GM12878 (cell line): ENCODE results near the gene KANK4. TPM values are rescaled to one million over a fixed set of nuclear protein-coding genes. Genes with fewer than 3 reads are reported as not detected.

ENCODE experiments used
- ATAC-seq: fragments of 200-7000 bp; cut with Tn5 transposase; 3 replicates; pipeline ENCODE4 v1.9.1; 2020; ENCODE audit warnings: mild to moderate bottlenecking, moderate library complexity
- BruUV-seq: library from RNA; stranded (reverse); fragments of 400-500 nt; replicated peaks from 2 replicates; lab custom pipeline; 2021; lab: Mats Ljungman, UMichigan
- CTCF ChIA-PET: fragments of 300-600 bp; sonication (Branson Sonifier 250); formaldehyde crosslinking; extraction: SDS; loops from one replicate; lab custom pipeline; 2021; ENCODE audit warnings: inconsistent platforms; lab: Yijun Ruan, JAX
- POLR2A ChIA-PET: fragments of 350-600 bp; formaldehyde crosslinking; extraction: SDS; loops from one replicate; lab custom pipeline; 2021; ENCODE audit warnings: inconsistent platforms; lab: Charles Lee
- RAD21 ChIA-PET: fragments of 300-600 bp; sonication (Branson Sonifier 250); formaldehyde crosslinking; loops from one replicate; lab custom pipeline; 2023; ENCODE audit warnings: antibody characterized with exemption; ENCODE audit not compliant: unreplicated experiment; lab: Charles Lee
- SMC1A ChIA-PET: fragments of 300-600 bp; sonication (Branson Sonifier 250); formaldehyde crosslinking; loops from one replicate; lab custom pipeline; 2023; ENCODE audit not compliant: unreplicated experiment, uncharacterized antibody; lab: Charles Lee
- DNase-seq: peaks from one replicate; pipeline ENCODE4 v3.0.0-alpha.2; 2011; ENCODE audit warnings: low read depth, low spot score
- FAIRE-seq: peaks from 3 replicates; lab custom pipeline; 2011; peaks lifted over from hg19 to GRCh38; lab: Jason Lieb, UNC
- H2AFZ ChIP-seq: 2 replicates; pipeline ENCODE4 v1.6.0; 2011; ENCODE audit warnings: low read depth, low read length, control low read depth; ENCODE audit not compliant: control insufficient read depth
- H3K27ac ChIP-seq: 2 replicates; pipeline ENCODE4 v1.5.1; 2011; ENCODE audit warnings: control low read depth; ENCODE audit not compliant: control insufficient read depth, insufficient read depth
- H3K27me3 ChIP-seq, 2 experiments: replicated peaks in 1 of 2; 2 replicates each; pipeline versions ENCODE4 v1.6.0 to v1.6.1; 2011; ENCODE audit warnings: low read length in 1 of 2; ENCODE audit not compliant: control insufficient read depth in 2 of 2, insufficient read depth in 2 of 2
- H3K36me3 ChIP-seq, 2 experiments: 2 replicates each; pipeline ENCODE4 v1.5.1; 2011; ENCODE audit warnings: low read length in 1 of 2; ENCODE audit not compliant: control insufficient read depth in 2 of 2, insufficient read depth in 2 of 2
- H3K4me1 ChIP-seq: 2 replicates; pipeline ENCODE4 v1.6.1; 2011; ENCODE audit warnings: mild to moderate bottlenecking, low read length, moderate library complexity, mixed read lengths; ENCODE audit not compliant: control insufficient read depth, insufficient read depth
- H3K4me2 ChIP-seq: 2 replicates; pipeline ENCODE4 v1.6.0; 2011; ENCODE audit warnings: control low read depth; ENCODE audit not compliant: control insufficient read depth, insufficient read depth
- H3K4me3 ChIP-seq: fragments of 200-600 bp; sonication (generic); 2 replicates; pipeline ENCODE4 v1.5.1; 2016
- H3K79me2 ChIP-seq: 2 replicates; pipeline ENCODE4 v1.6.0; 2011; ENCODE audit warnings: low read length; ENCODE audit not compliant: control insufficient read depth, insufficient read depth
- H3K9ac ChIP-seq: 2 replicates; pipeline ENCODE4 v1.8.0; 2011; ENCODE audit warnings: low read length, control low read depth, mixed read lengths; ENCODE audit not compliant: control insufficient read depth, insufficient read depth
- H3K9me3 ChIP-seq: replicated peaks from 3 replicates; pipeline ENCODE4 v1.5.1; 2011; ENCODE audit warnings: mild to moderate bottlenecking, low read length; ENCODE audit not compliant: control insufficient read depth, insufficient read depth
- H4K20me1 ChIP-seq: 2 replicates; pipeline ENCODE4 v1.6.0; 2011; ENCODE audit not compliant: control insufficient read depth, insufficient read depth
- ATF7 ChIP-seq: fragments of 450-650 bp; IDR thresholded peaks from 2 replicates; pipeline ENCODE4 v1.6.1; 2016; ENCODE audit warnings: low read depth, mild to moderate bottlenecking
- BCL11A ChIP-seq: IDR thresholded peaks from 2 replicates; pipeline ENCODE4 v1.6.1; 2011; ENCODE audit warnings: low read depth, low read length
- FOXM1 ChIP-seq: IDR thresholded peaks from 2 replicates; pipeline ENCODE4 v1.6.1; 2012; ENCODE audit warnings: low read depth, mild to moderate bottlenecking, inconsistent platforms, low read length, moderate library complexity
- HDGF ChIP-seq: fragments of 450-650 bp; IDR thresholded peaks from 2 replicates; pipeline ENCODE4 v1.6.1; 2016; ENCODE audit warnings: antibody characterized with exemption
- KDM1A ChIP-seq: fragments of 200-600 bp; sonication (generic); IDR thresholded peaks from 2 replicates; pipeline ENCODE4 v1.6.1; 2016; ENCODE audit warnings: borderline replicate concordance
- MEF2B ChIP-seq: fragments of 450-650 bp; IDR thresholded peaks from 2 replicates; pipeline ENCODE4 v1.6.1; 2018; ENCODE audit warnings: mild to moderate bottlenecking, moderate library complexity; ENCODE audit not compliant: partially characterized antibody, poor library complexity, severe bottlenecking
- NBN ChIP-seq: fragments of 450-650 bp; IDR thresholded peaks from 2 replicates; pipeline ENCODE4 v1.6.1; 2016
- NRF1 ChIP-seq: conservative IDR thresholded peaks from 2 replicates; pipeline ENCODE4 v1.6.1; 2011; ENCODE audit warnings: mild to moderate bottlenecking, low read depth, low read length, improper control_type of control experiment
- POLR2A ChIP-seq: IDR thresholded peaks from 2 replicates; pipeline ENCODE4 v1.6.1; 2011; ENCODE audit warnings: low read depth, mild to moderate bottlenecking, low read length
- POU2F2 ChIP-seq: IDR thresholded peaks from 3 replicates; pipeline ENCODE4 v1.6.1; 2011; ENCODE audit warnings: low read depth, mild to moderate bottlenecking, low read length, borderline replicate concordance
- RELA ChIP-seq: fragments of 450-650 bp; IDR thresholded peaks from 2 replicates; pipeline ENCODE4 v1.8.0; 2014; ENCODE audit warnings: borderline replicate concordance; ENCODE audit not compliant: partially characterized antibody
- SP1 ChIP-seq: IDR thresholded peaks from one replicate; pipeline ENCODE4 v1.6.1; 2011; ENCODE audit warnings: low read depth, low read length
- STAT1 ChIP-seq: fragments of 450-650 bp; conservative IDR thresholded peaks from 2 replicates; pipeline ENCODE4 v1.6.1; 2014; ENCODE audit warnings: antibody characterized with exemption, mild to moderate bottlenecking
- TBL1XR1 ChIP-seq: IDR thresholded peaks from 2 replicates; pipeline ENCODE4 v1.6.1; 2012; ENCODE audit warnings: low read depth, low read length, improper control_type of control experiment
- USF1 ChIP-seq: IDR thresholded peaks from 2 replicates; pipeline ENCODE4 v1.6.1; 2011; ENCODE audit warnings: borderline replicate concordance, low read depth, mild to moderate bottlenecking, moderate library complexity, mixed read lengths, low read length; ENCODE audit not compliant: insufficient read depth; ENCODE audit errors: extremely low read length
- YBX1 ChIP-seq: fragments of 450-650 bp; IDR thresholded peaks from 2 replicates; pipeline ENCODE4 v1.6.1; 2016; ENCODE audit warnings: antibody characterized with exemption
- ZNF592 ChIP-seq: fragments of 450-650 bp; IDR thresholded peaks from 2 replicates; pipeline ENCODE4 v1.6.1; 2017; ENCODE audit warnings: mild to moderate bottlenecking, moderate library complexity
- ZNF622 ChIP-seq: fragments of 450-650 bp; IDR thresholded peaks from 2 replicates; pipeline ENCODE4 v1.6.1; 2017; ENCODE audit warnings: mild to moderate bottlenecking, inconsistent platforms
- WGBS: methylation state at CpG from one replicate; pipeline ENCODE4 v1.1.6; 2016; ENCODE audit warnings: low lambda C conversion rate; ENCODE audit not compliant: insufficient replicate concordance, insufficient coverage; ENCODE audit errors: missing lambda C conversion rate; 5-methylcytosine and 5-hydroxymethylcytosine counted together
- in situ Hi-C: fragments of 300-500 bp; cut with MboI; formaldehyde crosslinking; loops from 9 replicates; pipeline ENCODE4 v1.14.3; 2018; ENCODE audit warnings: mixed read lengths
- intact Hi-C: fragments of 100-400 bp; cut with micrococcal nuclease; formaldehyde crosslinking; loops from one replicate; pipeline ENCODE4 v1.14.2; 2022; ENCODE audit not compliant: unreplicated experiment
- polyA plus RNA-seq, 11 experiments: library from polyadenylated mRNA; depleted of rRNA in 4 of 11; unstranded in 6 of 11; stranded (reverse) in 5 of 11; fragments of >200 nt; fragmentation: Nextera tagmentation in 4 of 11; fragmentation: Illumina TruSeq in 1 of 11; extraction: Ambion mirVana in 4 of 11; extraction: Trizol in 1 of 11; gene quantifications; 1 replicate in 1 of 11; 2 replicates in 10 of 11; pipeline versions ENCODE4 v1.2.1 to v1.2.3, GENCODE V29; 2011 to 2016; ENCODE audit warnings: inconsistent platforms in 2 of 11, missing spikeins in 2 of 11, low read depth in 1 of 11
- total RNA-seq, 4 experiments: library from RNA; depleted of rRNA in 3 of 4; stranded (reverse); fragments of >200 nt in 3 of 4; fragmentation: Illumina TruSeq in 1 of 4; extraction: Trizol in 1 of 4; gene quantifications; 2 replicates each; pipeline versions ENCODE4 v1.2.1 to v1.2.3, GENCODE V29; 2013 to 2021

KANK4 gene
- total and polyA plus RNA-seq, 10 of the 15 experiments (the other 5 are each of a cell fraction or from before 2014, with no cell fraction given) = not detected

DNA sequence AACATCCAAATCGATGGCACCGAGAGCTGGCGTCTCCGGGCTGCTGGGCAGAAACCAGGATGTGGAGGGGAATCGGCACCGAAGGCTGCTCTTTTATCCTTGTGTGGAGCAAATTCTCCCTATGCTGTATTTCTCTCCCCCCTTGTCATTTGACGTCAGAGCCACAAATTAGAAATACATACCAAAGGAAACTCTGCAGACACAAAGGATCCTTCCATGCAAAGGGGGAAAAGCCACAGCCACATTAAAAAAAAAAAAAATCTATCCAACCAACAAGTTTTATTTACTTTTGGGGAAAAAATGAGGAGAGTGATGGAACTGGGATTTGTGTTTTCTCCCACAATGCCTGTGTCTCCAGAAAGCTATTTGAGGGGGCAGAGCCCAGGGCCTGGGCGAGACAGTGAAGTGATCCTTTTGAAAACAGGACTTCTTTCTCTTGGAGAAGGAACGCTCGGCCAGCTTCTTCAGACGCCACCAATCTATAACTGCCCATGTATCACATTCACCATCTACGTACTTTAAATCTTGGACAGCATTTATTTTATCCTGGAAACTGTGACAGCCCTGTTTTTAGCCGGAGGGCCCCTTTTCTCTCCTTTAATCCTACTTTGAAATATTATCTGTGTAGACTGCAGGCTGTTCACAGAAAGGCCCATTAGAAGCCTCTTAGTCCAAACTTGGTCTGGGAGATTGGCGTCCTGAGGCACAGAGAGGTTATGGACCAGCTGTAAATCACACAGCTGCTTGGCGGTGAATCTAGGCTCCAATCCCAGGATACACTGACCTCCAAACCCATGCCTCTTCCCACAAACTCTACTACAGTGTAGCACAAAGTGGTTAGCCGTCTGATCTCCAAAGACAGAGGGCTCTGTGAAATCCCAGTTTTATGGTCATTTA is 4.5 kb downstream of the KANK4 start:
- RAD21 ChIA-PET = no interaction called here

More for the DNA sequence above, 4.5 kb downstream of the KANK4 start:
- WGBS = 41% methylated on average over 16 of the region's 16 CpGs
- H2AFZ ChIP-seq = no peak overlapping the region
- H3K4me2 ChIP-seq = no peak overlapping the region
- CTCF ChIA-PET = no interaction called here
- no peak overlapping the region for H3K27ac ChIP-seq
- peaks cover 0 to 2% of the 10 kb centered on the region in 2 experiments; a peak in 2 of 4 replicates for H3K27me3 ChIP-seq
- no TSS peak for BruUV-seq
- H4K20me1 ChIP-seq = no peaks in the 10 kb centered on the region
- no peaks in the 10 kb centered on the region for H3K9me3 ChIP-seq
- no peaks in the 10 kb centered on the region for H3K36me3 ChIP-seq
- FAIRE-seq = no peak
- TF ChIP-seq TBL1XR1 (no peak), ZNF622 (no peak), POLR2A (no peak), SP1 (no peak), BCL11A (no peak), NRF1 (no peak), ZNF592 (no peak), KDM1A (no peak), MEF2B (no peak), HDGF (no peak), NBN (no peak), RELA (no peak), POU2F2 (no peak), ATF7 (no peak), YBX1 (no peak), STAT1 (no peak), FOXM1 (no peak), USF1 (no peak)
- TF ChIP-seq, all 136 proteins: peak for 0
- DNase-seq (no peak), ATAC-seq (no peak)
- no peak overlapping the region for H3K4me3 ChIP-seq
- ChIA-PET SMC1A (interaction anchor here (0.6 kb wide), 2 partner anchors 10 kb away, joined by 3 read pairs; no protein-coding TSS in a partner anchor), POLR2A (no interaction called here)
- H3K4me1 ChIP-seq = no peaks in the 10 kb centered on the region
- in situ Hi-C loops = no loop called here
- no peaks in the 10 kb centered on the region for H3K79me2 ChIP-seq
- intact Hi-C loops = no loop called here
- no peak overlapping the region for H3K9ac ChIP-seq
